Psoas muscle (tissue), 8 donors: Measurements from ENCODE around the gene TANC1. TPM values are rescaled to one million over a fixed set of nuclear protein-coding genes. Genes with fewer than 3 reads are reported as not detected.
A peak's percentile ranks its signal among the peaks of the same experiment; 100 is the strongest.

Source experiments
- ATAC-seq, 4 donors: fragments of 200-7000 bp; cut with Tn5 transposase; one replicate each; pipeline ENCODE4 v1.9.1; 2020; ENCODE audit warnings: moderate library complexity in 3 of 4, mild to moderate bottlenecking in 2 of 4
- DNase-seq, 2 donors: peaks; one replicate each; pipeline ENCODE4 v3.0.0-alpha.2; 2020
- H3K27ac ChIP-seq: fragments of 200-600 bp; one replicate; pipeline ENCODE4 v1.8.0; 2022
- H3K27me3 ChIP-seq, 3 donors: fragments of 200-600 bp in 1 of 3; one replicate each; pipeline versions ENCODE4 v1.6.1 to v1.8.0; 2013 to 2022; ENCODE audit warnings: low read length in 2 of 3, mild to moderate bottlenecking in 2 of 3, moderate library complexity in 1 of 3; ENCODE audit not compliant: insufficient read depth in 3 of 3
- H3K36me3 ChIP-seq, 2 donors: fragments of 200-600 bp in 1 of 2; one replicate each; pipeline versions ENCODE4 v1.6.1 to v1.8.0; 2013 to 2022; ENCODE audit warnings: low read depth in 1 of 2, mild to moderate bottlenecking in 1 of 2, moderate library complexity in 1 of 2; ENCODE audit not compliant: insufficient read depth in 1 of 2
- H3K4me1 ChIP-seq: fragments of 200-600 bp; one replicate; pipeline ENCODE4 v1.8.0; 2022
- H3K4me3 ChIP-seq: fragments of 200-600 bp; one replicate; pipeline ENCODE4 v1.8.0; 2022; ENCODE audit warnings: mild to moderate bottlenecking
- H3K9me3 ChIP-seq: fragments of 200-600 bp; one replicate; pipeline ENCODE4 v1.8.0; 2022
- CTCF ChIP-seq: fragments of 200-600 bp; IDR thresholded peaks from one replicate; pipeline ENCODE4 v1.8.0; 2022; ENCODE audit warnings: antibody characterized with exemption
- whole genome bisulfite sequencing, 3 donors: extraction: QIAGEN DNeasy Blood & Tissue Kit; methylation state at CpG; one replicate each; pipeline versions ENCODE4 v1.1.6 to v1.1.7; 2013; 5-methylcytosine and 5-hydroxymethylcytosine counted together
- intact Hi-C, 2 donors: fragments of 100-400 bp; cut with DNase I; formaldehyde crosslinking; loops; one replicate each; pipeline versions ENCODE4 v1.11.0 to v1.14.2; 2022
- polyA plus RNA-seq, 3 donors: library from polyadenylated mRNA; stranded (reverse); fragments of 200-250 nt; gene quantifications; one replicate each; pipeline ENCODE4 v1.2.3, GENCODE V29; 2013
- total RNA-seq, 4 donors: library from RNA; stranded (reverse); fragmentation: NEBNext Ultra II Directional in 2 of 4; extraction: Animal tissue kit (Norgen Biotek cat#: 25700) in 2 of 4; gene quantifications; one replicate each; pipeline versions ENCODE4 v1.2.1 to v1.2.4, GENCODE V29; 2021 to 2023
- donor health status: healthy with polysubstance abuse.
- donor health status: DM: no; HTN: no; CAD: no; lungs with moderate emphysema.
- donor health status: Bipolar disorder and iron deficiency.
- donor health status: healthy.
- donor health status: DM: yes; HTN: yes; CAD: no.
- donor health status: DM: no; HTN: no; CAD: no.
- donor health status: DM: no; HTN: no; CAD: no.
- donor health status: DM: yes; HTN: yes; CAD: no.

The TANC1 gene
- total and polyA plus RNA-seq, 7 donors, result 1.9 to 7.5 (median 3.2) TPM

- ATAC-seq, result peak in 1 of 4 donors; percentile 25
- intact Hi-C loops, result loop anchor here (2.0 kb wide), 2 partner anchors 214 to 218 kb away; no protein-coding TSS in a partner anchor
- H3K4me3 ChIP-seq, result no peak overlapping the region
These were observed 150.5 kb downstream of the TANC1 start for GRCh38 chr2:159118859-159119500.

GRCh38 chr2:159119652-159120257, 151.3 kb downstream of the TANC1 start:
- no peaks in the 10 kb centered on the region for H3K36me3 ChIP-seq
- TF ChIP-seq CTCF, result no peak
- no peaks in the 10 kb centered on the region for H3K27me3 ChIP-seq
- peaks cover 10% of the 10 kb centered on the region for H3K4me1 ChIP-seq
- no peak overlapping the region for H3K27ac ChIP-seq
- 77 to 84% (median 81%) methylated on average over 8 of the region's 8 CpGs for WGBS, 3 donors
- H3K4me3 ChIP-seq, result no peak overlapping the region
- DNase-seq (no peak), ATAC-seq (no peak)
- no peaks in the 10 kb centered on the region for H3K9me3 ChIP-seq
- intact Hi-C loops, result loop anchor here (2.0 kb wide), 2 partner anchors 215 to 219 kb away; no protein-coding TSS in a partner anchor

More at GRCh38 chr2:159118859-159119500, 150.5 kb downstream of the TANC1 start:
- DNase-seq, result no peak
- no peaks in the 10 kb centered on the region for H3K27me3 ChIP-seq
- no peaks in the 10 kb centered on the region for H3K9me3 ChIP-seq
- no peak overlapping the region for H3K27ac ChIP-seq
- peak; percentile 4 for TF ChIP-seq CTCF
- peaks cover 10% of the 10 kb centered on the region for H3K4me1 ChIP-seq
- 67 to 75% (median 75%) methylated on average over 2 of the region's 2 CpGs for whole genome bisulfite sequencing, 3 donors
- H3K36me3 ChIP-seq, result no peaks in the 10 kb centered on the region

- Histone ChIP-seq H3K36me3 (no peaks in the 10 kb centered on the region), H3K9me3 (no peaks in the 10 kb centered on the region), H3K27me3 (no peaks in the 10 kb centered on the region), H3K27ac (no peak overlapping the region), H3K4me1 (peaks cover 3% of the 10 kb centered on the region), H3K4me3 (no peak overlapping the region)
- ATAC-seq (no peak), DNase-seq (no peak)
- TF ChIP-seq CTCF, result no peak
- WGBS, 3 donors, result 93 to 95% (median 94%) methylated on average over 9 of the region's 9 CpGs
- intact Hi-C loops, result no loop called here
These were observed 155.3 kb downstream of the TANC1 start for GRCh38 chr2:159123786-159124185.

GRCh38 chr2:159124441-159124911, 156.0 kb downstream of the TANC1 start:
- no peaks in the 10 kb centered on the region for H3K9me3 ChIP-seq
- no peaks in the 10 kb centered on the region for H3K27me3 ChIP-seq
- H3K36me3 ChIP-seq, result no peaks in the 10 kb centered on the region
- 63 to 69% (median 68%) methylated on average over 5 of the region's 5 CpGs for WGBS, 3 donors
- no peak for DNase-seq
- H3K4me1 ChIP-seq, result no peaks in the 10 kb centered on the region
- H3K4me3 ChIP-seq, result no peak overlapping the region
- no peak for TF ChIP-seq CTCF
- no peak overlapping the region for H3K27ac ChIP-seq
- no peak for ATAC-seq
- intact Hi-C loops, result no loop called here
